ENCODE measurements around the gene XYLT1. TPM values are rescaled to one million over a fixed set of nuclear protein-coding genes. Genes with fewer than 3 reads are reported as not detected.

The XYLT1 gene
- total and polyA plus RNA-seq, 9 of the 15 experiments (the other 6 are each of a cell fraction or from before 2014, with no cell fraction given), result 0.03 to 0.09 (median 0.08) TPM; not detected in 6

GRCh38 chr16:17144431-17144830, 326.3 kb downstream of the XYLT1 start:
- Histone ChIP-seq H3K9me1 (ENCODE audit: control insufficient read depth, insufficient read depth, low read length) (no peaks in the 10 kb centered on the region), H3K4me3 (no peak overlapping the region), H2AFZ (ENCODE audit: low read depth, low read length) (no peak overlapping the region), H3K27ac (ENCODE audit: extremely low read depth, low read depth, low read length) (no peak overlapping the region), H3K4me2 (ENCODE audit: insufficient read depth, low read length) (no peak overlapping the region), H3K36me3 (ENCODE audit: control insufficient read depth, insufficient read depth, low read length) (no peaks in the 10 kb centered on the region), H4K20me1 (replicated peaks; ENCODE audit: control insufficient read depth, insufficient read depth, low read length) (0 out of 2 replicates have a peak, but pooled peaks cover under 1% of the 10 kb centered on the region), H3K4me1 (replicated peaks in 1 of 2; ENCODE audit: control insufficient read depth in 2 of 2, insufficient read depth in 2 of 2, low read length in 2 of 2) (no peaks in the 10 kb centered on the region), H3K9me3 (replicated peaks; ENCODE audit: control insufficient read depth, insufficient read depth, low read depth, low read length) (no peaks in the 10 kb centered on the region), H3K79me2 (ENCODE audit: control insufficient read depth, insufficient read depth, low read length) (no peaks in the 10 kb centered on the region), H3K27me3 (ENCODE audit: control insufficient read depth in 2 of 2, insufficient read depth in 2 of 2, low read length in 2 of 2) (no peaks in the 10 kb centered on the region), H3K9ac (ENCODE audit: insufficient read depth in 1 of 2, low read depth in 2 of 2, low read length in 2 of 2) (no peak overlapping the region)
- CTCF ChIA-PET (ENCODE audit: low intra/inter-chr PET ratio), result no interaction called here
- no peak for DNase-seq (ENCODE audit: extremely low read depth in 1 of 4, low spot score in 3 of 4)
- no peak for FAIRE-seq
- no TSS peak for BruUV-seq (replicated peaks)
- no peak for ATAC-seq
- in situ Hi-C loops (cut with MboI), result no loop called here
- intact Hi-C loops (cut with micrococcal nuclease), result no loop called here
- TF ChIP-seq STAT5B (CRISPR knock-in tag; IDR thresholded peaks at IDR 0.05) (no peak), CREB3L1 (IDR thresholded peaks at IDR 0.05; ENCODE audit: borderline replicate concordance, low read depth) (no peak), ZNF551 (CRISPR knock-in tag; IDR thresholded peaks at IDR 0.05) (no peak), NONO (IDR thresholded peaks at IDR 0.05; ENCODE audit: low read depth in 2 of 2, low read length in 1 of 2) (no peak), ZNF347 (CRISPR knock-in tag; IDR thresholded peaks at IDR 0.05; ENCODE audit: low read depth) (no peak), JUN (IDR thresholded peaks at IDR 0.05; ENCODE audit: borderline replicate concordance, low read depth, low read length) (no peak), JUN (CRISPR knock-in tag; IDR thresholded peaks at IDR 0.05; ENCODE audit: borderline replicate concordance) (no peak), PATZ1 (CRISPR knock-in tag; IDR thresholded peaks at IDR 0.05; ENCODE audit: borderline replicate concordance) (no peak), XRCC5 (IDR thresholded peaks at IDR 0.05; ENCODE audit: low read depth, low read length) (no peak), SRSF7 (optimal IDR thresholded peaks at IDR 0.05; ENCODE audit: low read depth, low read length) (no peak), CSDE1 (IDR thresholded peaks at IDR 0.05) (no peak)
- 18% methylated on average over 4 of the region's 4 CpGs for WGBS (ENCODE audit: insufficient coverage, low coverage, missing lambda C conversion rate)
- POLR2A ChIA-PET, result no interaction called here

Data from K562 (cell line).